ENCODE results near the gene TAF4B.
"Not testable (repeated sequence)": the region's sequence is repeated elsewhere in the genome, so short reads cannot be mapped to it uniquely, and the experiment has no call there.

Gene TAF4B

DNA sequence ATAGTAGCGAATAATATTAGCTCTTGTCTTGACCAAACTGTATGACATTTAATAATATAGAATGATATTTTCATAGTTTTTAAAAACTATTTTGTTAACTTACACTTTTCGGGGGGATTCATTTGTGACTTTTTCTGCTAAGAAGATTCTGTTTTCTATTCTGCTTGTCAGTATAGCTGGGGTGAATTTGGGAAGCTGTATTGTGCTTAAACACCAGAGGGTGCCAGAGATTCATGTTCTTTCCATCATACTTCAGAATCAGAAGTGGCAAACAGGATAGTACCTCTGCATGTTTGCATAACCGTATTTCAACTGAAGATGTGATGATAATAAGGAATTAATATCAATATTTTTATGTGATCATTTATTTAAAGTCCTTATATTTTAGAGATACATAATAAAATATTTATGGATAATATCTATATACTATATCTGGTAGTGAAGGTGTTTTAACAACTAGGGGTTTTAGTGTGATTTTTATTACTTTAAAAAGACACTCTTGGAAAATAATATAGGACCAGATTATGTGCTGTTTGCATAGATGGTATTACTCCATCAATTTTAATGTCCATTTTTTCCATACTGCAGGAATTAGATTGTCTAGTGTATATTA lies 81.0 kb downstream of the TAF4B start:
- DNase-seq: peak; percentile 34 to 56 (median 40)

DNA sequence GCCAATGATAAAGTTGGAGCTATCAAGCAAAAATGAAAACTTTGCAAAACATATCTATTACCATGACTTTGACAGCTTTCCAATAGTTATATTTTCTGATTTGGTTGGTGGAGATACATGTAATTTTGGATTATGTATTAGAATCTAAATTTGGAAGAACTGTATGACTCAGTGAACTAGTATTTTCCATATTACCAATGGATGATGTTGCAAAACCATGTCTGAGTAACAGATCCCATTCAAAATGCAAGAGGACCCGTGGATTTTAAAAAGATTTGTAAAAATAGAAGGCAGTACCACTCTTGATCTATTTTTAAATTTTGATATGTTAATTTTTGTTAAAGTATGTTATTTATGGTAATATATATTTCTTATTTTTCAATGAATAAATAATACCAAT lies 83.0 kb downstream of the TAF4B start:
- DNase-seq: peak in 2 of 4 experiments; percentile 5 to 14

- no peak for DNase-seq
Measured at GRCh38 chr18:26312199-26312598, 86.0 kb downstream of the TAF4B start.

GRCh38 chr18:26317398-26317797 lies 91.2 kb downstream of the TAF4B start:
- DNase-seq: no peak

DNA sequence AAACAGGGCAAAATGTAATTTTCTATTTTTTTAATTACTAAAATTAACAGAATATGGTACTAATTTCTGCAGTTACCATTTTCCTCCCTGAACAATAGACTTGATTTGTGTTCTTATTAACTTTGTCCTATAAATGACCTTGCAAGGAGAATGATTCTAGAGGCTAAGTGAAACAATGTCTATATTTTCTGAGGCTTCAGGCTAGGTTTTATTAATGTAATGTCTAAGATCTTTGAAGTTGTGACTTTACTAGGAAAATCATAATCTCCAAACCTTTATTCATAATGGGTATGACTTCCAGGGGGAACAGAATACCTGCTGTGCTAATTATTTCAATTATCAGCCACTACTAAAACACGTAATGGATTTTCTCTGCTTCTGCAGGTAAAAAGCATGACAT lies 94.4 kb downstream of the TAF4B start:
- no peak for DNase-seq

- no peak for DNase-seq
Measured at GRCh38 chr18:26322890-26323653, 96.8 kb downstream of the TAF4B start.

- DNase-seq: no peak
Measured at GRCh38 chr18:26325771-26326170, 99.5 kb downstream of the TAF4B start.

DNA sequence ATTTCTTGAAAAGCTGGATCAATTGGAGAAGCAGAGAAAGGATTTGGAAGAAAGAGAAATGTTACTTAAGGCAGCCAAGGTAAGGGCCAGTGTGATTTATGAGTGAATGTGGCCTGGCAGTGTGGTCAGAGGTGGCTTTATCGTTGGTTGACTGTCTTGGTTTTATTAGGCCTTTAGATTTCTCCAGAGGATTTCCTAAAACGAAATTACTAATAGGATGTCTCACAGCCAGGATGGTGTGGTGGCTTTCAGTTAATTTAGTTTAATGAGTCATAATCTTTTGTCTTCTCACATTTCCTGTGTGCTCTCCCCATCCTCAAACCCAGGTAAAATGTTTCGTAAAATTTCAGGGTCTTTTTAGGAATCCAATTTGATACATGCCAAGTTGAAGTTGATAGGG lies 100.8 kb downstream of the TAF4B start:
- no peak for DNase-seq

- DNase-seq: no peak
Measured at GRCh38 chr18:26332991-26333390, 106.7 kb downstream of the TAF4B start.

DNA sequence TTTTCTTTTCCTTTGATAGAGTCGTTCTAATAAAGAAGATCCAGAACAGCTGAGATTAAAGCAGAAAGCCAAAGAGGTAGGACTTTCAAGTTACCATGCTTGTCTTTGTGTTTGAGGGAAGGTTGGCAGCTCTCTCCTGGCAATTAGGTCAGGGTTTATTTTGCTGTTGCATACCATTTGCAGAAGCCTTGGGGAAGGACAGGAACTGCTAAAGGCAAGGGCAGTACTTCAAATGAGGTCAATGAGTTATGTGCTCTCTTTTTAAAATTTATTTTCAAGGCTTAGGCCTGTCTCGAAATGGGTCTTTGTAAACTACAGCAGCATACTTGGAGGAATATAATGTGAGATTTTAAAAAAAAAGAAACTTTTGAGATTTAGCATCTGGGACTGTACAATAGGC lies 108.9 kb downstream of the TAF4B start:
- DNase-seq: no peak

DNA sequence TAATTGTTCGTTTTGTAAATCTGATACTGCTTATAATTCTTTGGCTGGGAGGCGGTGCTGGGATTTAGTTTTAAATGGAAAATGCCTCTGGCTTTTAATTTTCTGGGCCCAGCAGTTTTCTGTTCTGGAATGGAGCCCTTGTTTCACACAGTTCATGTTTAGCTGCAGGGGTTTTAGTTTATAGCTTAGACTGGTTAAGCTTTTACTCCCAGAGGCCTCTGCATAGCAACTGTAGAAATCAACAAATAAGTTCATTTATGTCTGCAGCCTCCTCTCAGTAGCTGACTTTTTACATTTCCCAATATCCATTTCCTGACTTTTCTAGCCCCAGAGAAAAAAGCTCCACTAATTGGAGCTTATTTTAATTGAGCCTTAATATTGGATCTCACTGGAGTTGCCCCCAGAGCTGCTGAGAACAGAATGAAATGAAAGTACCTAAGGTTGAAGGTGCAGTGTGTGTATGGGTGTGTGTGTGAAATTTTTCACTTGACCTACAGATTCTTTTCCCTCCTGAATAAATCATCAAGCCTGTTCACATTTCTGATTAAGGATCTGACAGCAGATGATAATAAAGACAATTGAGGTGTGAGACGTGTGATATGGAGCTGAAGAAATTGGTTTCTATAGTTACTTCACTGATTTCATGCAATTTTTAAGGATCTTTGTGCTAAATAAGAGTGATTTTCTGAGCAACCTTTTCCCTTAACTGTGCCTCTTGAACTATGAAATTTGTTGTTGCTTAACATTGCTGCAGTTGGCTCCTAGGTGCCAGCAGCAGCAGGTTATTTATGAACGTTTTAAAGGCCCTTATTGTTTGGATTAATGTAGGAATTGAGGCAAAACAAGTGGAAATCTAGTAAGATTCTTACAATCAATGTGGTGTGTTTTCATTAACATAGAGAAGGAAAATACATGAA lies 109.6 kb downstream of the TAF4B start:
- DNase-seq: no peak

DNA sequence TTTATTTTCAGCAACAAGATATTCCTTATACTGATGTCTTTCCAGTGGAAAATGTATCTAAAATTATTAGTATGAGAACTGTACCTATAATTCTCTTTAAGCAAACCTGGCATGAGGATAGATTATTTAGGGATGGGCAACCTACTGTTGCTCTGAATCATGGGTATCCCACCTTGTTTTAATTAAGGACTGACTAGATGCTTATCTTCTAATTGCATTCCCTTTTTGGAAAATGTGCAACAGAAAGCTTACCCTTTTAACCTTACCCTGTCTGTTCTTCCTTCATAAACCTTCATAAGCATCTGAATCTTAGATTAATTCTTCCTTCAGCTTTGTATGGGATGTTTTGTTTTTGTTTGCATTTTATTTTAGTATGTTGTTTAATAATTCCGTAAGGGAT lies 110.3 kb downstream of the TAF4B start:
- no peak for DNase-seq

GRCh38 chr18:26342646-26343045 lies 116.4 kb downstream of the TAF4B start:
- no peak for DNase-seq

GRCh38 chr18:26350961-26351360 lies 124.7 kb downstream of the TAF4B start:
- DNase-seq: no peak

DNA sequence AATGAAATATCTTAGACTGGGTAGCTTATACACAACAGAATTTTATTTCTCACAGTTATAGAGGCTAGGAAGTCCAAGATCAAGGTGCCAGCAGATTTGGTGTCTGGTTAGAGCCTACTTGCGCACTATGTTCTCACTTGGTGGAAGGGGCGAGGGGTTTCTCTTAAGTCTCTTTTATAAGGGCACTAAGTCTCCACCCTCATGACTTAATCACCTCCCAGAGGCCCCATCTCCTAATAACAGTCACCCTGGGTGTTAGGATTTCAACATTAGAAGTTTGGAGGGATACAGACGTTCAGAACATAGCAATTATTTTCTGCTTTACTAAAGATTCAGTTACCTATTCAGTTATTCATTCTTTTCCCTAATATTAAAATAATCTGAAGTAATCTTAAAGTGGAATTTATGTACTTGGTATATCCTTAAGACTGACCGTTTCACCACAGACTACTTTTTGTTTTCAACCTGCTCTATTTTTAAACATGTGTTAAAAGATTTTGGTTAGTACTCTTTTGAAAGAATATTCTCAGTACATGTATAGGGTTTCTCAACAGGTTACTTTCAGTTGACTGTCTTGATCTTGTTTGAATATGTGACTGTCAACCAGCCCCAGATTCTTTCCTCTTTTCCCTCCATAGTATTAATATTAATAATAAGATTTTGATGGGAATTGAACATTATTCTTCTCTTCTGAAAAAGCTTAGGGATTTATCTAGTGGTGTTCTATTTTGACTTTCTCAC lies 130.0 kb downstream of the TAF4B start:
- DNase-seq: no peak

DNA sequence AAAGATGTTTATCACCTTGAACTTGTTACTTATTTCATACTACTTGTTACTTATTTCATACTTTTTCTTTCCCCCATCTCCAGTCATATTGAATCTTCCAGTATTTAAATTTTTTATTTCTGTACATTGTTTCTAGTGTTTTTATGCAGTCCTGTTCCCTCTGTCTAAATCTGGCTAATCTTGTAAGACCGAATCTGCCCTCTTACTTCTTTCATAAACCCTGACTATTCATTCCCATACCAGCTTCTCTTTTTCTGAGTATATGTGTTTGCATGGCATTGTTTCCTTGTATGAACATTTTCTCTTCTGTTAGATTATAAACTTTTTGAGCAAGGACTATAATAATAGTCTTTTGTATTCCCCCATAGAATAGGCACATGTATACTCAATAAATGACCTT lies 131.7 kb downstream of the TAF4B start:
- DNase-seq: no peak

- DNase-seq: no peak
Measured at GRCh38 chr18:26362021-26362420, 135.8 kb downstream of the TAF4B start.

- no peak for DNase-seq
Measured at GRCh38 chr18:26367425-26367824, 141.2 kb downstream of the TAF4B start.

DNA sequence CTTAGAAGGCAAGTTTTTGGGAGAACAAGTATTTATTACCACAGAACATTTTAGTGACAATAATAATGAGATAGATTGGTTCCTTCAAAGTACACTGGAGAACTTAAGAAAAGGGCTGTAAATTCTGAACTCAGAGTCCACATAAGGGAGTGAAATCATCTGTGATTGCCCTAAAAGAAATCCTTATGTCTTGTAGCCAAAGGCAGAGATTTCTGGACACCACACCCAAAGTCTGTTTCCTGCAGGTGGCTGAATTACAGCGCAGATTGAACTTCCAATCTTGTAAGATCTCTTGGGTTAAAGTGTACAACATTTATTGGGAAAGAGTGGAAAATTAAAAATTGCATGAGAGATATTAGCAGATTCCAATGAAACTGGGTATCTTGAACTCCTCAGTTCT lies 143.8 kb downstream of the TAF4B start:
- DNase-seq: no peak

- DNase-seq: no peak
Measured at GRCh38 chr18:26376105-26376504, 149.9 kb downstream of the TAF4B start.

DNA sequence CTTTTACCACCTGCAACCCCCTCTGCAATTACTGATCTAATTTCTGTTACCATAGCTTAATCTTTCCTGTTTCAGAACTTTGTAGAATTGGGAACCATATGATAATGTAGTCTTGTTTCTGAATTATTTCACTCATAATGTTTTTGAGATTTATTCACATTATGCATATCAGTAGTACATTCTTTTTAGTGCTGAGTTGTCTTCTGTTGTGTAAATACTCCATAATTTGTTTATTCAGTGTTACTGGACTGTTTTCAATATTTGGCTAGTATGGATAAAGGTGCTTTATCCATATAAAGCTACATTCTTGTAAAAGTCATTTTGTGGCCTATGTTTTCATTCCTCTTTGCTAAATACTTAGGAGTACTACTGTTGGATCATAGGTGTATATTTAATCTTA lies 152.5 kb downstream of the TAF4B start:
- DNase-seq: no peak

- DNase-seq: not testable (repeated sequence)
Measured at GRCh38 chr18:26381555-26381954, 155.3 kb downstream of the TAF4B start.

All from suppressor macrophage (primary cell).